Mesothelial cell of epicardium (in vitro differentiated cells): ENCODE results near the gene IL1RAPL2. TPM values are rescaled to one million over a fixed set of nuclear protein-coding genes. Genes with fewer than 3 reads are reported as not detected.

Source experiments
- DNase-seq, 2 experiments: peaks; one replicate each; pipeline ENCODE4 v3.0.0; 2021; ENCODE audit warnings: low spot score in 2 of 2; ENCODE audit not compliant: unreplicated experiment in 2 of 2
- H3K27ac Mint-ChIP-seq: 2 replicates; pipeline ENCODE4 v1.8.0; 2021; ENCODE audit warnings: mixed read lengths
- H3K27me3 Mint-ChIP-seq: 2 replicates; pipeline ENCODE4 v1.8.0; 2021; ENCODE audit warnings: low read depth, mixed read lengths
- H3K36me3 Mint-ChIP-seq: 2 replicates; pipeline ENCODE4 v1.8.0; 2021; ENCODE audit warnings: mixed read lengths
- H3K4me1 Mint-ChIP-seq: 2 replicates; pipeline ENCODE4 v1.8.0; 2021; ENCODE audit warnings: mixed read lengths
- H3K4me3 Mint-ChIP-seq: 2 replicates; pipeline ENCODE4 v1.8.0; 2021; ENCODE audit warnings: mild to moderate bottlenecking, moderate library complexity, mixed read lengths
- H3K9me3 Mint-ChIP-seq: 2 replicates; pipeline ENCODE4 v1.8.0; 2021; ENCODE audit warnings: mixed read lengths
- total RNA-seq: library from RNA; stranded (reverse); gene quantifications from 3 replicates; pipeline ENCODE4 v1.2.1, GENCODE V29; 2021
- TF ChIP-seq, protein P1 (sequence below): fragments of 200-600 bp; sonication (generic); IDR thresholded peaks from one replicate; pipeline ENCODE4 v1.5.0; 2021; ENCODE audit warnings: antibody characterized with exemption; ENCODE audit not compliant: unreplicated experiment

Gene IL1RAPL2
- total RNA-seq, 1 donor from 2014 or later: 0.92 TPM

GRCh38 chrX:105269386-105269785, 703.4 kb downstream of the IL1RAPL2 start:
- TF ChIP-seq, protein P1, sequence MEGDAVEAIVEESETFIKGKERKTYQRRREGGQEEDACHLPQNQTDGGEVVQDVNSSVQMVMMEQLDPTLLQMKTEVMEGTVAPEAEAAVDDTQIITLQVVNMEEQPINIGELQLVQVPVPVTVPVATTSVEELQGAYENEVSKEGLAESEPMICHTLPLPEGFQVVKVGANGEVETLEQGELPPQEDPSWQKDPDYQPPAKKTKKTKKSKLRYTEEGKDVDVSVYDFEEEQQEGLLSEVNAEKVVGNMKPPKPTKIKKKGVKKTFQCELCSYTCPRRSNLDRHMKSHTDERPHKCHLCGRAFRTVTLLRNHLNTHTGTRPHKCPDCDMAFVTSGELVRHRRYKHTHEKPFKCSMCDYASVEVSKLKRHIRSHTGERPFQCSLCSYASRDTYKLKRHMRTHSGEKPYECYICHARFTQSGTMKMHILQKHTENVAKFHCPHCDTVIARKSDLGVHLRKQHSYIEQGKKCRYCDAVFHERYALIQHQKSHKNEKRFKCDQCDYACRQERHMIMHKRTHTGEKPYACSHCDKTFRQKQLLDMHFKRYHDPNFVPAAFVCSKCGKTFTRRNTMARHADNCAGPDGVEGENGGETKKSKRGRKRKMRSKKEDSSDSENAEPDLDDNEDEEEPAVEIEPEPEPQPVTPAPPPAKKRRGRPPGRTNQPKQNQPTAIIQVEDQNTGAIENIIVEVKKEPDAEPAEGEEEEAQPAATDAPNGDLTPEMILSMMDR: no peak
- Mint-ChIP-seq H3K4me1 (peaks cover 20% of the 10 kb centered on the region), H3K27ac (no peak overlapping the region), H3K27me3 (no peaks in the 10 kb centered on the region), H3K9me3 (peaks cover 10% of the 10 kb centered on the region), H3K36me3 (peaks cover 1% of the 10 kb centered on the region), H3K4me3 (no peak overlapping the region)
- DNase-seq: no peak

- no peaks in the 10 kb centered on the region for H3K27me3 Mint-ChIP-seq
- peaks cover 18% of the 10 kb centered on the region for H3K9me3 Mint-ChIP-seq
- no peak for DNase-seq
- TF ChIP-seq, protein P1: no peak
- H3K4me1 Mint-ChIP-seq: peaks cover 11% of the 10 kb centered on the region
- H3K27ac Mint-ChIP-seq: peak overlapping the region; percentile 90
- H3K36me3 Mint-ChIP-seq: peaks cover 4% of the 10 kb centered on the region
- H3K4me3 Mint-ChIP-seq: peak overlapping the region; percentile 10
Observed at GRCh38 chrX:105273326-105273725, 707.3 kb downstream of the IL1RAPL2 start.

DNA sequence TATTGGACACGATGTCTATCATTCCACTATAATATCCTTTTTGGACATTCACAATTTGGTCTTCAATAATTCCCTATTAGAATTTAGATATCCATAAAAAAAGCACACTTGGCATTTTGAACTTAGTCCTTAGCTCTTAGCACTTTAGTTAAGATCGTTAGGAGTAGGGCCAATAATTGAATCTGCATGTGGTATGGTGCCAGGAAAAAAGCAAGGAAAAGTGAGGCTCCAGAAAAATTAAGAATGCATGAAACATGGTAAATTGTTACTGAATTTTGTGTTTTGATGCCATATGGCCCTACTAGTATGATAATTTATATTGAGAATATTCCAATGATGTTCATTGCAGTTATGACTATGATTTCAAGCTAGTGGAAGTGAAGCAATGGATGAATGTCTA, 708.1 kb downstream of the IL1RAPL2 start:
- Mint-ChIP-seq H3K9me3 (peaks cover 23% of the 10 kb centered on the region), H3K27me3 (no peaks in the 10 kb centered on the region), H3K4me3 (no peak overlapping the region), H3K27ac (no peak overlapping the region), H3K4me1 (peaks cover 11% of the 10 kb centered on the region), H3K36me3 (peaks cover 4% of the 10 kb centered on the region)
- TF ChIP-seq, protein P1: no peak
- no peak for DNase-seq

- Mint-ChIP-seq H3K27me3 (no peaks in the 10 kb centered on the region), H3K36me3 (peaks cover 4% of the 10 kb centered on the region), H3K9me3 (peaks cover 23% of the 10 kb centered on the region), H3K27ac (no peak overlapping the region), H3K4me3 (no peak overlapping the region), H3K4me1 (peaks cover 11% of the 10 kb centered on the region)
- TF ChIP-seq, protein P1: no peak
- DNase-seq: no peak
Observed at GRCh38 chrX:105277132-105277531, 711.1 kb downstream of the IL1RAPL2 start.

DNA sequence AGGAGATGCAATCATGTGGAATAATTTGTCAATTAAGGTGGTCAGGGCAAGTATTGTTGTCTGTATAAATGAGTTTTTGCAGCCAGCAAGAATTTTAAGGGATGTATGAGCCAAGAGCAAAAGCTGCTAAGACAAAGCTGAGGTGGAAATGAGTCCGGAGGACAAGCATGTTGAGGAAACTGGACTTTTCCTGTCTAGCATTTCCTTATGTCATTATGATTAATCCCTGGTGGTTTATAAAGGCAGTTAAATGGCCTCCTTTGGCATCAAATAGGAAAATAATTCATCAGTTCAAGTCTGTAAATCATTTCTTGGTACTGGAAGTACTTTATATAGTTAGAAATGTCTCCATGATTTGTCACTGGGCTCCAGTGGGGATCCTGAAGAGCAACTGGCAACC, 716.1 kb downstream of the IL1RAPL2 start:
- peaks cover 27% of the 10 kb centered on the region for H3K9me3 Mint-ChIP-seq
- DNase-seq: no peak
- no peak overlapping the region for H3K4me3 Mint-ChIP-seq
- TF ChIP-seq, protein P1: no peak
- H3K27me3 Mint-ChIP-seq: no peaks in the 10 kb centered on the region
- no peak overlapping the region for H3K27ac Mint-ChIP-seq
- H3K36me3 Mint-ChIP-seq: no peaks in the 10 kb centered on the region
- peaks cover 10% of the 10 kb centered on the region for H3K4me1 Mint-ChIP-seq

DNA sequence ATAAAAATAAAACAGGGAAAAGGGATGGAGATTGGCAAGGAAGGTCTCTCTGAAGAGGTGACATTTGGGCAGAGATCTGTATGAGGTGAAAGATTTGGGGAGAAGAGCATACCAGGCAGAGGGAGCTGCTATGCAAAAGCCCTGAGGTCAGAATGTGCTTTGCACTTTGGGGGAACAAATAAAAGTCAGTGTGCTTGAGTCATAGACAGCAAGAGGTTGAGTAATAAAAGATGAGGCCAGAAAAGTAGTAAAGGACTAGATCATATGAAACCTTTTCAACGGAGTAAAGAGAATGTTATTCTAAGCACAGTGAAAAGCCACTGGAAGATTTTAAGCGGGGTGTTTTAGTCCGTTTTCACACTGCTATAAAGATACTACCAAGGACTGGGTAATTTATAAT, 731.0 kb downstream of the IL1RAPL2 start:
- no peaks in the 10 kb centered on the region for H3K36me3 Mint-ChIP-seq
- DNase-seq: no peak
- TF ChIP-seq, protein P1: no peak
- H3K27me3 Mint-ChIP-seq: no peaks in the 10 kb centered on the region
- no peaks in the 10 kb centered on the region for H3K4me1 Mint-ChIP-seq
- H3K9me3 Mint-ChIP-seq: peaks cover 34% of the 10 kb centered on the region
- no peak overlapping the region for H3K4me3 Mint-ChIP-seq
- H3K27ac Mint-ChIP-seq: no peak overlapping the region
